Measurements from ENCODE around the gene F10.

DNA sequence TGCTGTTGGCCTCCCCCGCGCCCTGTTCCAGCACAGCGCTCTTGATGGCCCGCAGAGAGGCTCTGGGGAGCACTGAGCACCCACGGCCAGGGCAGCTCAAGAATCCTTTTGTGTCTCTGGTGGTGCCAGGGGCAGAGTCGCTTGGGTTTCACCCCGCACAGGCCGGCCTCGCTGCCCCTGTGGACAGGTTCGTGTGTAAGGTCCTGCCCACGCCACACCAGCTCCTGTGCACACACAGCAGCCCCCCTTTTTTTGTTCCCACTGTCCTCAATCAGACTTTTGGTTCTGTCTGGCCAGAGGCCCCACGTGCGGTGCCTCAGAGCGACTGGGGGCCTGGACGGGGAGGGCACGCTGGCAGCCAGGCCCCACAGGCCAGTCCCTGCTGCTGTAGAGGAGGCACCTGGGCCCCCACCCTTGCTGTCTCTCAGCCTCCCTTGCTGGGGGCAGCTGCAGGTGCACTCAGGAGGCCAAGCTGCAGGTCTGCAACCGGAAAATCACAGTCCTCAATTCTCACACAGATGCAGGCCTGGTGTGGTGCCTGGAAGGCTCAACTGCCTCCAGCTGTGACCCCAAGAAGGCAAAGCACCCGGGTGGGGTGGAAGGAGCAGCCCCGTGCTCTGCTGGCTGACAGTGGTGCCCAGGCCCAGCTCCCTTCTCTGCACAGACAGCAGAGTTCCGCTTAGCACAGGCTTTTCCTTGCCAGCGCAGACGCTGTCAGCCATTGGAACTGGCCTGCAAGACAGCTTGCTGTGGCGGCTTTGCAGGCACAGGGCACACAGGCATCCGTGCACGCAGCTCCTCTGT, 29.6 kb upstream of the F10 start:
- TF ChIP-seq, protein P1, sequence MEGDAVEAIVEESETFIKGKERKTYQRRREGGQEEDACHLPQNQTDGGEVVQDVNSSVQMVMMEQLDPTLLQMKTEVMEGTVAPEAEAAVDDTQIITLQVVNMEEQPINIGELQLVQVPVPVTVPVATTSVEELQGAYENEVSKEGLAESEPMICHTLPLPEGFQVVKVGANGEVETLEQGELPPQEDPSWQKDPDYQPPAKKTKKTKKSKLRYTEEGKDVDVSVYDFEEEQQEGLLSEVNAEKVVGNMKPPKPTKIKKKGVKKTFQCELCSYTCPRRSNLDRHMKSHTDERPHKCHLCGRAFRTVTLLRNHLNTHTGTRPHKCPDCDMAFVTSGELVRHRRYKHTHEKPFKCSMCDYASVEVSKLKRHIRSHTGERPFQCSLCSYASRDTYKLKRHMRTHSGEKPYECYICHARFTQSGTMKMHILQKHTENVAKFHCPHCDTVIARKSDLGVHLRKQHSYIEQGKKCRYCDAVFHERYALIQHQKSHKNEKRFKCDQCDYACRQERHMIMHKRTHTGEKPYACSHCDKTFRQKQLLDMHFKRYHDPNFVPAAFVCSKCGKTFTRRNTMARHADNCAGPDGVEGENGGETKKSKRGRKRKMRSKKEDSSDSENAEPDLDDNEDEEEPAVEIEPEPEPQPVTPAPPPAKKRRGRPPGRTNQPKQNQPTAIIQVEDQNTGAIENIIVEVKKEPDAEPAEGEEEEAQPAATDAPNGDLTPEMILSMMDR (conservative IDR thresholded peaks at IDR 0.05; ENCODE audit: low read length), result no peak
- no peak for TF ChIP-seq EZH2phosphoT487 (IDR thresholded peaks at IDR 0.05; ENCODE audit: borderline replicate concordance)
